GM21723 (cell line): ENCODE results near the gene CREB3L2.
"Not testable (repeated sequence)": the region's sequence is repeated elsewhere in the genome, so short reads cannot be mapped to it uniquely, and the experiment has no call there.

Source experiments
- ATAC-seq: cut with Tn5 transposase; IDR thresholded peaks from one replicate; pipeline ENCODE4 v1.9.1; 2021; ENCODE audit warnings: mild to moderate bottlenecking, moderate library complexity; ENCODE audit not compliant: unreplicated experiment

CREB3L2 gene

GRCh38 chr7:137935884-137936508, 65.9 kb downstream of the CREB3L2 start:
- no peak for ATAC-seq

GRCh38 chr7:137934941-137935883, 66.7 kb downstream of the CREB3L2 start:
- peak; percentile 79 for ATAC-seq

GRCh38 chr7:137934176-137934826, 67.6 kb downstream of the CREB3L2 start:
- no peak for ATAC-seq

- ATAC-seq: no peak
Measured at GRCh38 chr7:137933270-137934017, 68.4 kb downstream of the CREB3L2 start.

GRCh38 chr7:137932881-137933269, 69.0 kb downstream of the CREB3L2 start:
- no peak for ATAC-seq

GRCh38 chr7:137931823-137932222, 70.1 kb downstream of the CREB3L2 start:
- no peak for ATAC-seq

GRCh38 chr7:137930581-137930980, 71.3 kb downstream of the CREB3L2 start:
- ATAC-seq: no peak

GRCh38 chr7:137928626-137929025, 73.3 kb downstream of the CREB3L2 start:
- ATAC-seq: no peak

GRCh38 chr7:137927386-137927785, 74.5 kb downstream of the CREB3L2 start:
- no peak for ATAC-seq

GRCh38 chr7:137926206-137926605, 75.7 kb downstream of the CREB3L2 start:
- ATAC-seq: not testable (repeated sequence)

GRCh38 chr7:137925754-137926153, 76.1 kb downstream of the CREB3L2 start:
- no peak for ATAC-seq

- ATAC-seq: no peak
Measured at GRCh38 chr7:137925091-137925490, 76.8 kb downstream of the CREB3L2 start.

GRCh38 chr7:137923380-137923779, 78.5 kb downstream of the CREB3L2 start:
- ATAC-seq: no peak

- ATAC-seq: no peak
Measured at GRCh38 chr7:137920637-137921399, 81.1 kb downstream of the CREB3L2 start.

- no peak for ATAC-seq
Measured at GRCh38 chr7:137919987-137920386, 81.9 kb downstream of the CREB3L2 start.

- no peak for ATAC-seq
Measured at GRCh38 chr7:137916980-137917645, 84.8 kb downstream of the CREB3L2 start.

GRCh38 chr7:137916564-137916963, 85.3 kb downstream of the CREB3L2 start:
- no peak for ATAC-seq

- ATAC-seq: no peak
Measured at GRCh38 chr7:137915266-137915665, 86.6 kb downstream of the CREB3L2 start.

- ATAC-seq: no peak
Measured at GRCh38 chr7:137913985-137914384, 87.9 kb downstream of the CREB3L2 start.

- no peak for ATAC-seq
Measured at GRCh38 chr7:137909042-137909441, 92.8 kb downstream of the CREB3L2 start.
